Measurements from ENCODE around the gene NLN.

- TF ChIP-seq POLR2A (IDR thresholded peaks at IDR 0.05) (no peak), CTCF (IDR thresholded peaks at IDR 0.05) (no peak)
Observed at GRCh38 chr5:65802080-65802479, 80.1 kb downstream of the NLN start.

All from breast epithelium (tissue), 3 donors.